ENCODE measurements around the gene CDCA7L.
"Not testable (repeated sequence)": the region's sequence is repeated elsewhere in the genome, so short reads cannot be mapped to it uniquely, and the experiment has no call there.

The CDCA7L gene

DNA sequence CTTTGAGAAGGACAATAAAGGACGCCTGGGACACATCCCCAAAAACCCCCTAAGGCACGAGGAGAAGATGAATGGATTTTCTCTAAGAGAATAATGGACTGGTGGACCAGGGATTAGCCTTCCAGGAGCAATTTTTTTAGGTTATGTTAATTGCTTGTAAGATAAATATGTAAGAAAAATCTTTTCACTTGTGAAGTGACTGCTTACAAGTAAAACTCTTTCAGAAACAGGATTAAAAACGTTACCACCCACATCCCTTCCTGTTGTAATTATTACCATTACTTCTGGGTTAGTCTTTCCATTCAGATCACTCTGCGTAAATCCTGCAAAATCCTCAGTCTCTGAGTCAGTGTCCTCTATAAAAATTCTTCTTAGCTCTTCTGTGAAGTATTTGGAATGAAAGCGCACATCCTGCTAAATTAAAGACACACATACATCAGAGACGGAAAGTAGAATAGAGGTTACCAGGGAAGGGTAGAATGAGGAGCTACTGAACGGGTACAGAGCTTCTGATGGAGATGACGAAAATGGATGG is 34.3 kb downstream of the CDCA7L start:
- in situ Hi-C loops (cut with HindIII; ENCODE audit: low sequenced_read_pairs) = no loop called here

DNA sequence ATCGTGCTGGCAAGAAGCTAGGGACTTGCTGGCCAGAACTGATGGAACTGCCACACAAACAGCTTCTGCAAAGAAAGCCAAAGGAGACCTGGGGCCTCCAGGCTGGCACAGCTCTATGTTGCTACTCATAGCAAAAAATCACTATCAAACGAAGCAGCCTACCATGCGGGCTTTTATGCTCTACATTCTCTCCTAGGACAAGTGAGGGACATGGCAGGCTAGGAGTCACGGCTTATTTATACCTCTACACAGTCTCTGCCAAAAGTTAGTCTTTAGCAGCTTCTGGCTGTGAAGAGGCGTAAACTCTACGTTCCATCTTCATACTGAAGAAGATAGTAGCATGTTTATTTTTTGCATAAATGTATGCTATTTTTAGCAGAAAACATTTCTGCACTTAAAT is 35.4 kb downstream of the CDCA7L start:
- in situ Hi-C loops (cut with HindIII; ENCODE audit: low sequenced_read_pairs) = no loop called here

DNA sequence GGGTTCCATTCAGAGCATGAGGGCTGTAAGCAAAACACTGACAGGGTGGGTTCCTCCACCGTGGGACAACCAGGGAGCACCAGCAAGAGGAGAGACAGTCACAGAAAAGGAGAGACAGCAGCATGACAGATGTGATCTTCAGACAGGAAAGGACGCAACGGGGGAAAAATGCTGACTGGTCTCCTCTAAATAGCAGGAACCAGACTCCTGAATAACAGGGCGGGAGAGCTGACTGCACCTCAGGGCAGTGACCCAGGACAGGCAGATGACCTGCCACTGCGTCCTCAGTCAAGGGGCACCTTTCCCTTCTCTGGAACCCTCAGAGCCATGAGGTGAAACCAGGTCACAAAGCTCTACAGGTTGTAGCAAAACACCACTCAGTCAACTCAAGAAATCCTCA is 37.0 kb downstream of the CDCA7L start:
- in situ Hi-C loops (cut with HindIII; ENCODE audit: low sequenced_read_pairs) = no loop called here

DNA sequence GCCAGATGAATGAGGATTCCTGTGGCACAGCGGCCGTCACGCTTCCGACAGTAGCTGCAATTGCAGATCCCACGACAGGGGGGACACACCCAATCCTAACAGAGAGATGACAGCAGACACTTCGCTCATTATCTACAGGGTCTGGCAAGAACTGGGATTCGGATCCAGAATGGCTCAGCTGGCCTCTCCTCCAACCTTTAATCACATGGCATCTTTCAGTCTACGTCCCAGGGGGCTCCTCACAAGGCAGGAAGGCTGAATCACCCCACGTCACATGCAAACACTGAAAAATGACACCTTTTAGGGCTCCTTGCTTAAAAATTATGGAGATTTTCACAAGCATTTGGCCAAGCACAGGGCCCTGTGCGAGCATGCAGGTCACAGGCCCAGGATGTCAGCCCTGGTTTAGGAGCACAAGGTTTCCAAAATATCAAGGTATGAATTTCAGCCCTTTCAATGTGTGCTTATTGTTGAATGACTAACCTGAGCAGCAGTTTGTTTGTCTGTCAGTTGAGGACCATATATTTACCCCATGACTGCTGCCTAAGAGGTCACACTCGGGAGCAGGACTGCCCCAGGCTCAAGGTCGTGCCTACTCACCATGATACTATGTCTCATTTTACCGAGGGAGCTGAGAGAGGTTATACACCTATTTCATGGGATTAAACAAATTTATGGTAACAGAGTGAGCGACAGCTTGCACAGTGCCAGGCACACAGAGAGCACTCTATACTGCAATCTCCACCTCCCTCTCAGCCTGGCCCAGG is 42.5 kb downstream of the CDCA7L start:
- in situ Hi-C loops (cut with HindIII; ENCODE audit: low sequenced_read_pairs) = no loop called here

DNA sequence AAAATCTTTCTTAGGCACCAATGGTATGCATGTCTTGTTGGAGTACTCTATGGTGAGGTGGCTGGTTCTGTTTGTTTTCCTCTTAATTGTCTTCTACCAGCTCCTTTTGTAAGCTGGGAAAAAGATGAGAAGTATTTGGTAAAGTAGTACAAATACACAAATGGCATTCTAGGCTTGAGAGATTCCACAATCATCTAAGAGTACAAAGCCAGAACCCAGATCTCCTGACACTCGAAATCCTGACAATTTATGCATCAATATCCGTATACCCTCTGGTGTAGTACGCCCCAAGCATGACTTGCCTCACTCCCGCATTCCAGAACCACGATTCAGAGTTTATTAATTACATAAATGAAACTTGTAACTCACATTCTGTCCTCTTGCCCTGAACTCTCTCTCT is 43.5 kb downstream of the CDCA7L start:
- in situ Hi-C loops (cut with HindIII; ENCODE audit: low sequenced_read_pairs) = no loop called here

DNA sequence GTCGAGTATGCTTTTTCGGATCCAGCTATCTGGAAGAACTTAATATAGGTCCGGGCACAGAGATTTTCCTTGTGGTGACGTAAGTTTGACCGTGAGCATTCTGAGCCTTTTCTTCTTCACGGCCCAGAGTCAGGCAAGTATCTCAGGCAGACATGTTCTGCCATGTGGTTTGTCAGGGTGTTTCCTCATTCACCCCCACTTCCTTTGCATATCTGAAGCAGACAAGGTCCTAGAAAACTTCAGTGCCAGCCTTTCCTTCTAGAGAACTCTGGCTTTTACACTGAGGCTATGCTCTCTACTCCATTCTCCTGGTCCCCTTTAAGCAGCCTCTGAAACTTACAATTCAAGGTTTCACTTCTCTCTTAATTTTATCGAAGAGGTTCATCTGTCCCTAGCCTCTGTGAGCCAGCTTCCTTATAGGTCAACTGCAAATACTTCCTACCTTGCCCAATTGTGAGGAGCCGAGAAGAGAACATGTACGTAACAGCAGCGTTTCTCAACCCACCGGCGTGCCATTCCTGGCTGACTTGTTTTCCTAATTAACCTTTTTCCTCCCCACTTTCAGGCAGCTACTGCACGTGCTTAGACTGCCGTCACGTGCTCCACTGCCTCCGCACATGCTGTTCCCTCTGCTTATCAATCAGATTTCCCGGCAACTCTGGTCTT is 47.3 kb downstream of the CDCA7L start:
- in situ Hi-C loops (cut with HindIII; ENCODE audit: low sequenced_read_pairs) = no loop called here

- in situ Hi-C loops (cut with HindIII; ENCODE audit: low sequenced_read_pairs) = loop anchor here (5.0 kb wide), 1 partner anchor 84 kb away; no protein-coding TSS in a partner anchor
These were observed 52.3 kb downstream of the CDCA7L start for GRCh38 chr7:21893401-21893800.

- in situ Hi-C loops (cut with HindIII; ENCODE audit: low sequenced_read_pairs) = loop anchor here (5.0 kb wide), 1 partner anchor 86 kb away; no protein-coding TSS in a partner anchor
These were observed 54.4 kb downstream of the CDCA7L start for GRCh38 chr7:21891291-21891690.

- in situ Hi-C loops (cut with HindIII; ENCODE audit: low sequenced_read_pairs) = no loop called here
These were observed 57.9 kb downstream of the CDCA7L start for GRCh38 chr7:21887779-21888178.

DNA sequence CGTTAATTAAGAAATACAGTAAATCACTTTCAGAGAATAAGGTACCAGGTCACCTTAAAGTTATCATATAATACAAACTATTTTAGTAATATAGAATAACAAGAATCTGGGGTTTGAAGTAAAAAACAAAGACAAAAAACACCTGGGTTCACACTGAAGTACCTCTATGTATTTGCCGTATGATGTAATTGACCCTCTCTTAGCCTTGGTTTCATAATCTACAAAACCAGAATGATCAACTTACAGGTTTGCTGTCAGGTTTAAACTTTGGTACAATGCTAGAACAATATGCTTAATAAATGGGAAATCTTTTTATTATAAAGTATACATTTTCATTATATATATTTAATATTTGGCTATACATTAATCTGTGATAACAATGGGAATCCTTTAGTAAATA is 58.3 kb downstream of the CDCA7L start:
- in situ Hi-C loops (cut with HindIII; ENCODE audit: low sequenced_read_pairs) = no loop called here

GRCh38 chr7:21886396-21886795 is 59.3 kb downstream of the CDCA7L start:
- in situ Hi-C loops (cut with HindIII; ENCODE audit: low sequenced_read_pairs) = no loop called here

DNA sequence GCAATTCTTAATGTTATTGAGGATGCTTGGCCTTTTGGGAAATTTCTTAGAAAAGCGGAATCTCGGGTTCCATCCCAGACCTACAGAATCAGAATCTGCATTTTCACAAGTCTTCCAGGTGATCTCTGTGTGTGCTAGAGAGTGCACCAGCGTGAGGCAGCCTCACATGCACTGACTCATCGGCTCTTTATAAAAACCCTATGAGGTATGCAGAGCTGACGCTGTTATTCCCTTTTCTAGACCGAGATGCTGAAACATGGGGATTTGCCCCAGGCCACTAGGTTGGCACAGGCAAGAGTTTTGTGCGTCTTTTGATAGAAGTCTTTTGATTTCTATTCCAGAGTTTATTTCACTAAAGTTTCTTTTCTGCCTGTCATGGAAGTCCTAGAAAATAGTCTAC is 61.2 kb downstream of the CDCA7L start:
- in situ Hi-C loops (cut with HindIII; ENCODE audit: low sequenced_read_pairs) = no loop called here

DNA sequence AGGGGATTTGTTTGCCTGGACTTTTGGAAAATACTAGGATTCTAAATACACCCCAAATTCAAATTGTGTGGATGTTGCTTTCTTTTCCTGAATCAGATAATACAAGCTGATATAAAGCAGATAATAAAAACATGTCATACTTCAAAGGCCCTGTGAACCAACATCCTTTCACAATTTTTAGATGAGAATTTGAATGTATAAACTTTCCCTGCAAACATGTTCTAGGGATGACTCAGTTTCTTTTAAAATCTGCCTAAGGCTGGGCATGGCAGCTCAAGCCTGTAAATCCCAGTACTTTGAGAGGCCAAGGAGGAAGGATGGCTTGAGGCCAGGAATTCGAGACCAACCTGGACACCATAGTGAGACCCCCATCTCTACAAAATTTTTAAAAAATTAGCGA is 62.2 kb downstream of the CDCA7L start:
- in situ Hi-C loops (cut with HindIII; ENCODE audit: low sequenced_read_pairs) = not testable (repeated sequence)

DNA sequence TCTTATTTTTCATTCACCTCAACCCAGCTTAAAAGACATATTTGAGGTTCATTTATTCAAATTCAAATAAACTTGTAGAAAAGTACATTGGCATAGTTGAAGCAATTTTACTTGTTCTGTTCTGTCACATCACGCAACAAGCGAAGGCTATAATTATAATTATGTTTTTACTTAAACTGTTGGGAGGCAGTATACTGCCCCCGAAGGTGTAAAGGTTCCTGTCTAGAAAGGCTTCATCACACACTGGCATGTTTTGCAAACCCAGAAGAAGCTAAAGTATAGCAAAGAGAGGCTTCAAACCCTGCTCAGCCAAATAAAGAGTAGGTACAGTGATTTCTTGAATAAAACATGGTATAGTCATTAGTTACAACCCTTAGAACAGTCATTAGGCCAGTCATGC is 62.6 kb downstream of the CDCA7L start:
- in situ Hi-C loops (cut with HindIII; ENCODE audit: low sequenced_read_pairs) = no loop called here

- in situ Hi-C loops (cut with HindIII; ENCODE audit: low sequenced_read_pairs) = no loop called here
These were observed 75.8 kb downstream of the CDCA7L start for GRCh38 chr7:21869785-21870402.

GRCh38 chr7:21868576-21868850 is 77.2 kb downstream of the CDCA7L start:
- in situ Hi-C loops (cut with HindIII; ENCODE audit: low sequenced_read_pairs) = no loop called here

- in situ Hi-C loops (cut with HindIII; ENCODE audit: low sequenced_read_pairs) = no loop called here
These were observed 77.7 kb downstream of the CDCA7L start for GRCh38 chr7:21867816-21868575.

DNA sequence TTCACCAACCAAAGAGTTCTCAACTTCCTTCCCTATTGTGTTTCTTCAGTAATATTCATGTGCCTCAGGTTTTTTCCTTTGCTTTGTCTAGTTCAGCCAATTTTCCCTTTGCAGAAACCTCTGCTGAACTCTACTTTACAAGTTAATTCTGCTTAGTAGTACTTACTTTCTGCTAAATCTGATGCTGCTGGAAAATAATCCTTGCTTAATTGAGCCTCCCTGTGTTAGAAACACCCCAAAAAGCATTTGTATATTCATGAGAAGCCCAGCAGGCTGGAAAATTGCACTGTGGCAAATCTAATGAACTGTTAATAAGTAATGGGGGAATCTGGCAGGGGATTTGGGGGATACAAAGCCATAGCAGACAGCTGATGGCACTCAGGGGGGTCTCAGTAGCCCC is 78.5 kb downstream of the CDCA7L start:
- in situ Hi-C loops (cut with HindIII; ENCODE audit: low sequenced_read_pairs) = no loop called here

DNA sequence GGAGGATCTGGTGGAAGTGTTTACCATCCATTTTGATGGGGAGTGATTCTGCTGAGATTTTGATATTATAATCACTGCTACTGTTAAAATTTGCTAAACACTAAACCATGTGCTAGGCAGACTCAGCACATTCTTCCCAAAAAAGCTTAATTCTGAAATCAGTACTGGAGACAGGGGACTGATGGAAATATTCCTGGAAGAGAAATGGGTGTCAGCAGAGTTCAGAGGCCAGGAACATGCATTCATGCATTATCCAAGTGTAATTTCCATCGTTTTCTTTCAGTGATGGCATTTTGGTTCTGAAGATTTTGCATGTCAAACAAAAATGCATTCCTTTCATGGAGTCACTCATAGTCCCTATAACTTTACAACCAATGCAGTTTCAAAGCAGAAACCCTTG is 79.0 kb downstream of the CDCA7L start:
- in situ Hi-C loops (cut with HindIII; ENCODE audit: low sequenced_read_pairs) = no loop called here

GRCh38 chr7:21865631-21866204 is 80.0 kb downstream of the CDCA7L start:
- in situ Hi-C loops (cut with HindIII; ENCODE audit: low sequenced_read_pairs) = not testable (repeated sequence)

GRCh38 chr7:21851559-21851967 is 94.1 kb downstream of the CDCA7L start:
- in situ Hi-C loops (cut with HindIII; ENCODE audit: low sequenced_read_pairs) = no loop called here

Measured in DLD1 (cell line).